ENCODE data around the gene RASSF5. TPM values are rescaled to one million over a fixed set of nuclear protein-coding genes. Genes with fewer than 3 reads are reported as not detected.
A peak's percentile ranks its signal among the peaks of the same experiment; 100 is the strongest.
"Not testable (repeated sequence)": the region's sequence is repeated elsewhere in the genome, so short reads cannot be mapped to it uniquely, and the experiment has no call there.

The RASSF5 gene
- polyA plus RNA-seq, 1 donor: 5.1 TPM

GRCh38 chr1:206472886-206473285 is 34.4 kb upstream of the RASSF5 start:
- DNase-seq: no peak

GRCh38 chr1:206476058-206476457 is 31.3 kb upstream of the RASSF5 start:
- no peak for DNase-seq

GRCh38 chr1:206476591-206476990 is 30.7 kb upstream of the RASSF5 start:
- no peak for DNase-seq

- no peak for DNase-seq
Measured at GRCh38 chr1:206477110-206477509, 30.2 kb upstream of the RASSF5 start.

GRCh38 chr1:206477581-206478380 is 29.6 kb upstream of the RASSF5 start:
- DNase-seq: no peak

- no peak for DNase-seq
Measured at GRCh38 chr1:206478746-206479145, 28.6 kb upstream of the RASSF5 start.

GRCh38 chr1:206479183-206480125 is 27.9 kb upstream of the RASSF5 start:
- peak; percentile 81 for DNase-seq

GRCh38 chr1:206480211-206480610 is 27.1 kb upstream of the RASSF5 start:
- DNase-seq: no peak

GRCh38 chr1:206482611-206483010 is 24.7 kb upstream of the RASSF5 start:
- no peak for DNase-seq

- not testable (repeated sequence) for DNase-seq
Measured at GRCh38 chr1:206483864-206484263, 23.5 kb upstream of the RASSF5 start.

GRCh38 chr1:206484901-206485300 is 22.4 kb upstream of the RASSF5 start:
- no peak for DNase-seq

- no peak for DNase-seq
Measured at GRCh38 chr1:206486995-206487788, 20.1 kb upstream of the RASSF5 start.

GRCh38 chr1:206487970-206488369 is 19.4 kb upstream of the RASSF5 start:
- no peak for DNase-seq

- no peak for DNase-seq
Measured at GRCh38 chr1:206488466-206488865, 18.9 kb upstream of the RASSF5 start.

GRCh38 chr1:206489980-206490770 is 17.2 kb upstream of the RASSF5 start:
- peak; percentile 77 for DNase-seq

- no peak for DNase-seq
Measured at GRCh38 chr1:206490771-206491405, 16.4 kb upstream of the RASSF5 start.

- no peak for DNase-seq
Measured at GRCh38 chr1:206491616-206492015, 15.7 kb upstream of the RASSF5 start.

- no peak for DNase-seq
Measured at GRCh38 chr1:206492589-206492988, 14.7 kb upstream of the RASSF5 start.

- no peak for DNase-seq
Measured at GRCh38 chr1:206493279-206493678, 14.1 kb upstream of the RASSF5 start.

GRCh38 chr1:206495011-206495461 is 12.3 kb upstream of the RASSF5 start:
- no peak for DNase-seq

Data from left kidney (tissue), 2 donors.